Dedifferentiated amniotic fluid mesenchymal stem cell (primary cell): ENCODE results near the gene VIP.

ENCODE experiments used
- DNase-seq: peaks from one replicate; pipeline ENCODE4 v3.0.0-alpha.2; 2016; ENCODE audit errors: extremely low spot score

Gene VIP

GRCh38 chr6:152783217-152783878 is 32.8 kb downstream of the VIP start:
- DNase-seq: no peak

GRCh38 chr6:152794696-152795095 is 44.1 kb downstream of the VIP start:
- no peak for DNase-seq

DNA sequence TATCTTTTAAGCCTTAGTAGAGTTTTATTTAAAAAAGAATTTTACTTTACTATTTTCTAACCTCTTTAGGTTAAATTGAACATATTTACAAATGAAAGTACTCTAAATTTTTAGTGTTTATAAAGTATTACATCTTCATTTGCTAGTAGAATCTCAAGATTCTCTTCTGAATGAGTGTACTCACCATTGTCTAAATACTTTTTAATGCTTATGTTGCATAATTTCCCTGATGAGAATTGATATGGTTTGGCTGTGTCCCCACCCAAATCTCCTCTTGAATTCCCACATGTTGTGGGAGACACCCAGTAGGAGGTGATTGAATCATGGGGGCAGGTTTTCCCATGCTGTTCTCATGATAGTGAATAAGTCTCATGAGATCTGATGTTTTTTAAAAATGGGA is 53.6 kb downstream of the VIP start:
- DNase-seq: no peak
